Measurements from ENCODE around the gene ZNF536. TPM values are rescaled to one million over a fixed set of nuclear protein-coding genes. Genes with fewer than 3 reads are reported as not detected.

The ZNF536 gene
- total and polyA plus RNA-seq, 2 of the 13 experiments (the other 11 are each of a cell fraction or from before 2014, with no cell fraction given): not detected

DNA sequence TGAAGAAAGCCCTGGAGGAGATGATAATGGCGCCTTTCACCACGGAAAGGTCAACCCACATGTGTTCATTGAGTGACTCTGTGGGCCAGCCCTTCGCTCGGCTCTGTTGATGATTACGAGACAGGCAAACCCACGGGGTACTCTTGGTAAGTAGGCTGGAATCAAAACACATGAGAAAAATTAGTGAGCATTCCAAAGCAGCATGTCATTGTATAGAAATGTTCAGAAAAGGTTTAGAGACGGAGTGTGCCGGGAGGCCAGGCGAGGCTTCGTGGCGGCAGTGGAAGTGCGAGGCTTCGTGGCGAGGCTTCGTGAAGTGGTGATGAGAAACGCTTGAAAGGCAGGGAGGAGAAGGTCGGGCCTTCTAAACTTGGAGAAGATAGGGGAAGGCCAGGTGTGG, 144.3 kb downstream of the ZNF536 start (continued):
- TF ChIP-seq KDM5A (IDR thresholded peaks at IDR 0.05; ENCODE audit: borderline replicate concordance, low read length) (no peak), RFX3 (CRISPR knock-in tag; IDR thresholded peaks at IDR 0.05) (no peak), TBL1XR1 (IDR thresholded peaks at IDR 0.05; ENCODE audit: borderline replicate concordance, low read length, partially characterized antibody) (no peak), TEAD3 (CRISPR knock-in tag; optimal IDR thresholded peaks at IDR 0.05; ENCODE audit: borderline replicate concordance) (no peak), BRD4 (CRISPR knock-in tag; IDR thresholded peaks at IDR 0.05) (no peak), ZSCAN25 (CRISPR knock-in tag; IDR thresholded peaks at IDR 0.05) (no peak), GFI1 (CRISPR knock-in tag; IDR thresholded peaks at IDR 0.05; ENCODE audit: borderline replicate concordance) (no peak)

DNA sequence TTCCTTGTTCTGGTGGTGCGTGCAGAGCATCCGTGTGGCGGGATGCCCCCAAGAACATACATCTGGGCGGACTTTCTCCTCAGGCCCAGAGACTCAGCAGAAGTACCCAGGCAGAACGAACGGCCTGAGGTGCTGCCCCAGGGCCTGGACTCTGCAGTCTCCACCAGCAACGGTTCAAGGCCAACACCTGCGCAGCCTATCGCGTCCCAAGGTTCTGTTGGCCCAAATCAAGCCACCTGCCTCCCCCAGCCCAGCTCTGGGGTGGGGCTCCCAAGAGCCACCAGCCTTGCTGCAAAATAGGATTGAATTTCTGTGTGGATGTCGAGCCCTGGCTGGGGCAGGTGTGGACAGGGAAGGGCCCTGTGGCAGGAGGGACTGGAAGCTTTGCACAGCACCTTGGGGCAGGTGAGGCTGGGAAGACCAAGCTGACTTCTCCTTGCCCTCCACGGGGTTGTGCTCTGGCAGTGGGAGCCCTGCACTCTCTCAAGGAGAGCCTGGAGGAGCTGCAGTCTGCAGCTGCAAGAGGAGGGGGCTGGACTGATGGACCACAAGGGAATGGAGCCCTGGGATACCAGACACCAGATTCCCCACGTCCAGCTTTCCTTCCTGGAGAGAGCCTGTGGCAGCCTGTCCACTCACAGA, 146.9 kb downstream of the ZNF536 start:
- no peaks in the 10 kb centered on the region for H3K36me3 ChIP-seq (replicated peaks in 1 of 2; ENCODE audit: control insufficient read depth in 1 of 2, insufficient read depth in 2 of 2, low read length in 2 of 2)
- no TSS peak for BruUV-seq (replicated peaks)
- in situ Hi-C loops (cut with HindIII; ENCODE audit: extremely low pct_ligation_motif_present, low pct_unique_long_range_greater_than_20kb): no loop called here
- no peak overlapping the region for H3K27ac ChIP-seq (ENCODE audit: extremely low read length, insufficient read depth, low read length)
- no peak overlapping the region for H3K9ac ChIP-seq (ENCODE audit: insufficient read depth, low read depth, low read length)
- ATAC-seq (no peak), DNase-seq (ENCODE audit: low spot score) (no peak), FAIRE-seq (no peak)
- H3K79me2 ChIP-seq (ENCODE audit: insufficient read depth, low read length): no peaks in the 10 kb centered on the region
- H3K4me2 ChIP-seq (ENCODE audit: low read depth, low read length): no peak overlapping the region
- H3K27me3 ChIP-seq (ENCODE audit: control insufficient read depth in 1 of 2, insufficient read depth in 2 of 2, low read length in 2 of 2): peaks cover 0 to 8% of the 10 kb centered on the region in 2 experiments; a peak in 2 of 5 replicates
- POLR2A ChIA-PET: no interaction called here
- no peaks in the 10 kb centered on the region for H4K20me1 ChIP-seq (ENCODE audit: insufficient read depth, low read length)
- H3K9me3 ChIP-seq (ENCODE audit: low read length): no peaks in the 10 kb centered on the region
- CTCF ChIA-PET (ENCODE audit: low intra/inter-chr PET ratio, low total read pairs): no interaction called here
- H2AFZ ChIP-seq (ENCODE audit: low read length): no peak overlapping the region
- no peaks in the 10 kb centered on the region for H3K4me1 ChIP-seq (ENCODE audit: insufficient read depth, low read length)
- H3K4me3 ChIP-seq (replicated peaks in 1 of 3; ENCODE audit: insufficient read depth in 1 of 3, low read depth in 2 of 3, low read length in 3 of 3): no peak overlapping the region
- WGBS (ENCODE audit: low lambda C conversion rate): 53% methylated on average over 2 of the region's 13 CpGs
- intact Hi-C loops (cut with micrococcal nuclease; ENCODE audit: unreplicated experiment): no loop called here
- TF ChIP-seq CENPX (CRISPR knock-in tag; IDR thresholded peaks at IDR 0.05) (no peak), ZNF30 (CRISPR knock-in tag; IDR thresholded peaks at IDR 0.05) (no peak), SMAD1 (CRISPR knock-in tag; IDR thresholded peaks at IDR 0.05; ENCODE audit: borderline replicate concordance, low read depth) (no peak), KDM5B (CRISPR knock-in tag; IDR thresholded peaks at IDR 0.05; ENCODE audit: borderline replicate concordance) (no peak), ZNF160 (CRISPR knock-in tag; IDR thresholded peaks at IDR 0.05) (no peak), ZNF850 (CRISPR knock-in tag; conservative IDR thresholded peaks at IDR 0.05) (no peak), NFYC (CRISPR knock-in tag; IDR thresholded peaks at IDR 0.05) (no peak), ZBTB44 (CRISPR knock-in tag; IDR thresholded peaks at IDR 0.05) (no peak), ZNF772 (CRISPR knock-in tag; IDR thresholded peaks at IDR 0.05) (no peak), NR3C1 (CRISPR knock-in tag; IDR thresholded peaks at IDR 0.05) (no peak), BRD4 (CRISPR knock-in tag; IDR thresholded peaks at IDR 0.05) (no peak), ZNF512B (CRISPR knock-in tag; IDR thresholded peaks at IDR 0.05; ENCODE audit: borderline replicate concordance) (no peak), ZMAT3 (CRISPR knock-in tag; conservative IDR thresholded peaks at IDR 0.05) (no peak), ZNF547 (CRISPR knock-in tag; IDR thresholded peaks at IDR 0.05) (no peak)
